Endometrial microvascular endothelial cells (primary cell): Measurements from ENCODE around the gene ZNF280D. TPM values are rescaled to one million over a fixed set of nuclear protein-coding genes. Genes with fewer than 3 reads are reported as not detected.
"Not testable (repeated sequence)": the region's sequence is repeated elsewhere in the genome, so short reads cannot be mapped to it uniquely, and the experiment has no call there.

ENCODE experiments used
- in situ Hi-C: cut with HindIII; loops from 2 replicates; pipeline ENCODE4 v1.10.0; 2017; ENCODE audit warnings: low sequenced_read_pairs, low pct_unique_long_range_greater_than_20kb; ENCODE audit errors: inconsistent ontology term
- total RNA-seq: library from RNA; depleted of rRNA; stranded (reverse); fragments of >200 nt; gene quantifications from one replicate; pipeline ENCODE4 v1.2.3, GENCODE V29; 2015; ENCODE audit errors: inconsistent ontology term

Gene ZNF280D, protein sequence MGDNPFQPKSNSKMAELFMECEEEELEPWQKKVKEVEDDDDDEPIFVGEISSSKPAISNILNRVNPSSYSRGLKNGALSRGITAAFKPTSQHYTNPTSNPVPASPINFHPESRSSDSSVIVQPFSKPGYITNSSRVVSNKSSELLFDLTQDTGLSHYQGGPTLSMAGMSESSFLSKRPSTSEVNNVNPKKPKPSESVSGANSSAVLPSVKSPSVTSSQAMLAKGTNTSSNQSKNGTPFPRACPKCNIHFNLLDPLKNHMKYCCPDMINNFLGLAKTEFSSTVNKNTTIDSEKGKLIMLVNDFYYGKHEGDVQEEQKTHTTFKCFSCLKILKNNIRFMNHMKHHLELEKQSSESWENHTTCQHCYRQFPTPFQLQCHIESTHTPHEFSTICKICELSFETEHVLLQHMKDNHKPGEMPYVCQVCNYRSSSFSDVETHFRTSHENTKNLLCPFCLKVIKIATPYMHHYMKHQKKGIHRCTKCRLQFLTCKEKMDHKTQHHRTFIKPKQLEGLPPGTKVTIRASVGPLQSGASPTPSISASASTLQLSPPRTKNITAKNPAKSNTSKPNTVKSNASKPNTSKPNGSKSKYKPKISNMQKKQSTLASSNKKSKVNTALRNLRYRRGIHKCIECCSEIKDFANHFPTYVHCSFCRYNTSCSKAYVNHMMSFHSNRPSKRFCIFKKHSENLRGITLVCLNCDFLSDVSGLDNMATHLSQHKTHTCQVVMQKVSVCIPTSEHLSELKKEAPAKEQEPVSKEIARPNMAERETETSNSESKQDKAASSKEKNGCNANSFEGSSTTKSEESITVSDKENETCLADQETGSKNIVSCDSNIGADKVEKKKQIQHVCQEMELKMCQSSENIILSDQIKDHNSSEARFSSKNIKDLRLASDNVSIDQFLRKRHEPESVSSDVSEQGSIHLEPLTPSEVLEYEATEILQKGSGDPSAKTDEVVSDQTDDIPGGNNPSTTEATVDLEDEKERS
- total RNA-seq = 11.3 TPM

DNA sequence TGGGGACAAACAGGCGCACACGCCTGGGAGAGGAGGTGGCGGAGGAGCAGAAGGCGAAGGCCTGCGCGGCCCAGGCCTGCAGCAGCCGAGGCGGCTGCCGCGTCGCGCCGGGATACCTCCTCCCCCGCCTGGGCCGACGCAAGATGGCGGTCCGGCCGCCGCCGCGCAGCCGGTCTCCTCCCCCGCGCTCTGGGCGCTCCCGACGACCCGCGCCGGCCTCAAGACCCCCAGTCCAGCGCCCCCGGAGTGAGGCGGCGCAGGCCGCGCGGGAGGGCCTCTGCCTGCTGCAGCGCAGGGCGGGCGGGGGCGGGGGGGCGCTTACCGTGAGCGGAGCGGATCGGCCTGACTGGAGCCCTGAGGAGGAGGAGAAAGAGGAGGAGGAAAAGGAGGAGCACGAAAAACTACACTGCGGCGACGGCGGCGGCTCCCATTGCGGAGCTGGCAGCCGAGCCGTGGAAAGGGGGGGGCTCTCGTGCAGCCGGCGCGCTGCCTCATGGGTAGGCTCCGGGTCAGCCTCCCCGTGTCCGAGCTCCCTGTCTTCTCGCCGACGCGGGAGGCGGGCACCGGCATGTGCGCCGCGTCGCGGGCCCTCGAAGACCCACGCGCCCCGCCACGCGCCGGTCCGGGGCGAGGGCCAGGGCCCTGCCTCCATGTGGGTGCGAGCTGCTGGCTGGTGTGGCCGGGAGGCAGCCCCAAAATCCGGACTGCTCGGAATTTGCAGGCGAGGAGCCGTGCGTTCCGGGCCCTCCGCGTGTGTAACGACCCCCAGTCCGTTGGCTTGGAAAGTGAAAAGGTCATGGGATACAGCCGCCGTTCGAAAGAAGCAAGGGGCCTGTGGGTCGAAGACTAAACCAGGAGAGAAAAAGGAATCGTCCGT is at the start of gene ZNF280D:
TSS of gene ZNF280D (minus strand) at position 374 of the 877 bp plus-strand sequence. CDS start 26,400 bp downstream, outside the sequence.
- in situ Hi-C loops = no loop called here

DNA sequence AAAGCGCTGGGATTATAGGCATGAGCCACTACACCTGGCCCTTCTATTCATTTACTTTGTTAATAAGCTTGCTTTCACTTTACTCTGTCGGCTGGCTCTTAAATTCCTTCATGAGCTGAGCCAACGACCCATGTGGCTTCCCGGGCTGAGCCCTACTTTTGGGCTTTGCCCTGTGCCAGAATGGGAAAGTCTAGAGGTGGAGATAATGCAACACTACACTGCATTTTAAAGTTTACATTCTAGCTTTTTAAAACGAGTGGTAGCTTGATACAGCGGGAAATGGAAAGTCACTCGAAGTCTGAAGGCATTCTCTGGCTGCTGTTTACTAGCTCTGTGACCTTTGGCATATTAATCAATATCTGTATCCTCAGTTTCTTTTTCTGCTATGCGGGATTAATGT is 49.0 kb upstream of the ZNF280D start:
- in situ Hi-C loops = no loop called here

DNA sequence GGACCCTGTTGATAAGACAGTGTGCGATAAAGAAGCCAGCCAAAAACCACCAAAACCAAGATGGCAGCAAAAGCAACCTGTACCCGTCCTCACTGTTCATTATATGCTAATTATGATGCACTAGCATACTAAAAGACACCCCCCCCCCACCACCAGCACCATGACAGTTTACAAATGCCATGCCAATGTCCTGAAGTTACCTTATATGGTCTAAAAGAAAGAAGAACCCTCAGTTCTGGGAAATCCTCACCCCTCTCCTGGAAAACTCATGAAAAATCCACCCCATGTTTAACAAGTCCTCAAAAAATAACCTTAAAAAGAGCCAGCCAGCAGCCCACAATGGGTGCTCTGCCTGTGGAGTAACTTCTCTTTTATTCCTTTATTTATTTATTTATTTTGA is 48.4 kb upstream of the ZNF280D start:
- in situ Hi-C loops = no loop called here

DNA sequence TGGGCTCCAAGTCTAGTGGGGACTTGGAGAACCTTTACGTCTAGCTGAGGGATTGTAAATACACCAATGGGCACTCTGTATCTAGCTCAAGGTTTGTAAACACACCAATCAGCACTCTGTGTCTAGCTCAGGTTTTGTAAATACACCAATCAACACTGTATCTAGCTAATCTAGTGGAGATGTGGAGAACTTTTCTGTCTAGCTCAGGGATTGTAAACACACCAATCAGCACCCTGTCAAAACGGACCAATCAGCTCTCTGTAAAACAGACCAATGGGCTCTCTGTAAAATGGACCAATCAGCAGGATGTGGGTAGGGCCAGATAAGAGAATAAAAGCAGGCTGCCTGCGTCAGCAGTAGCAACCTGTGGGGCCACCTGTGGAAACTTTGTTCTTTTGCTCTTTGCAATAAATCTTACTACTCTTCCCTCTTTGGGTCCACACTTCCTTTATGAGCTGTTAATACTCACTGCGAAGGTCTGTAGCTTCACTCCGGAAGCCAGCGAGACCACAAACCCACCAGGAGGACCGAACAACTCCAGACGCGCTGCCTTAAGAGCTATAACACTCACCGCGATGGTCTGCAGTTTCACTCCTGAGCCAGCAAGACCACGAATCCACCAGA is 46.9 kb upstream of the ZNF280D start:
- in situ Hi-C loops = not testable (repeated sequence)

DNA sequence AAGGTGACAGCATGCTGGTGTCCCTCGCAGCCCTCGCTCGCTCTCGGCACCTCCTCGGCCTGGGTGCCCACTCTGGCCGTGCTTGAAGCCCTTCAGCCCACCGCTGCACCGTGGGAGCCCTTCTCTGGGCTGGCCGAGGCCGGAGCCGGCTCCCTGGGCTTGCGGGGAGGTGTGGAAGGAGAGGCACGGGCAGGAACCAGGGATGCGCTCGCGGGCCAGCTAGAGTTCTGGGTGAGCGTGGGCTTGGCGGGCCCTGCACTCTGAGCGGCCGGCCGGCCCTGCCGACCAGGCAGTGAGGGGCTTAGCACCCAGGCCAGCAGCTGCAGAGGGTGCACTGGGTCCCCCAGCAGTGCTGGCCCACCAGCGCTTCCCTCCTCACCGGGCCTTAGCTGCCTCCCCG is 46.1 kb upstream of the ZNF280D start:
- in situ Hi-C loops = not testable (repeated sequence)

DNA sequence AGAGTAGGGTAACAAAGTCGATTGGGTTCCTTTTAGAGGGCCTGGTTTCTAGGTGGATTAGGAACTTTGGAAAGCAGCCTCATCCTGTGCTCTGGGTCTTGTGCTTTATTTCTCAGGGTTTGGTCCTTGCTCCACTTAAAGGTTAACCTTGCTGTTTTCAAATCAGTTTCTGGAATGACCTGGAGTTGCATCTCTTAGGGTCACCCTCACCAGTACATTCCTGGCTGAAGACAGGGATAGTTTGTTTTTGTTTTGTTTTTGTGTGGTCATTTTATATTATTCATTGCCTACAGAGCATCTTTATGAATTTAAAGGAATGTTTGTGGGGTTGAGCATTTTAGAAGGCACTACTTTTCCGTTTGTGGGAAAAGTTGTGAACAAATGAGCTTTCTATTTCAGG is 45.5 kb upstream of the ZNF280D start:
- in situ Hi-C loops = no loop called here

DNA sequence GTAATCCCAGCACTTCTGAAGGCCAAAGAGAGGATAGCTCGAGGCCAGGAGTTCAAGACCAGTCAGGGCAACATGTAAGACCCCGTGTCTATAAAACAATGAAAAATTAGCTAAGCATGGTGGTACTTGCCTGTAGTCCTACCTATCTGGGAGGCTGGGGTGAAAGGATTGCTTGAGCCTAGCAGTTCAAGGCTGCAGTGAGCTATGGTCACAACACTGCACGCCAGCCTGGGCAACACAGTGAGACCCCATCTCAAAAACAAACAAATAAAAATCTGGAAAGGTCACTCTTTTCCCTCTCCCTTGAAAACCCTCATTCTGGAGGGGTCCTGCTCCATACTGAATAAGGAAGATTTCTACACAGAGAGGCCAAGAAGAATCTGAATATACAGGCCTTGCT is 43.5 kb upstream of the ZNF280D start:
- in situ Hi-C loops = no loop called here

DNA sequence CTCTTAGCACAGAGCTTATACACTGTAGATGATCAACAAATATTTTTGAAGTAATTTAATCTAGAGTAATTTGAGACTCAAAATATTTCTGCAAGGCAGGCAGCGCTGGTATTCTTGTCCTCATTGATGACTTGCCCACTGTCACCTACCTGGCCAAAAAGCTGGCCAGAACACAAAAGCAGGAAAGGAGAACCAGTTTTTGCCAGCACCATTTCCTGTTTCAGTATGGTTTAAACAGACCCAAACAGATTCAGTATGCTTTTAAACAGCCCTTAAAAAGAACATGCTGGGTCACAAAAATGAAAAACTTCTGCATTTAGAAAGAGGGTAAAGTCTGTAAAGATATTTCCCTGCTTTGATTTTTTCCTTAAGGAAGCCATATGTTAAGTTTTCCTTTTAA is 42.3 kb upstream of the ZNF280D start:
- in situ Hi-C loops = no loop called here

DNA sequence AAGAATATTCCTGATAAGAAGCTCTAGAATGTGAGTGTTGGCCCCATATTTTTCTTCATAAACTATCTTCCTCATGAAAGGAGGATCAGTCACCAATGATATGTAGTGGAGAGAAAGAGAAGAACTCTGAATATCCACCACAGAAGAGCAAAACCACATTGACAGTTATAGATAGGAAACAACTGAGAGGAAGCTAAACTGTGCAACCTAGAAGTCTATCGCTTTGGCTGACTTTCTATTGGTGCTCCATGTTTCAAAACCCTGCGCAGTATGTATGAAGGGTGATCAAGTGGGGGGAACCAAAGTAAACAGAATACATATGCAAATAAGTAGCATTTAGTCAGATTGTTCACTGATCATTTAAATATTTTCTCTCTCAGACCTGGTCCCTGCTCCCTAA is 41.0 kb upstream of the ZNF280D start:
- in situ Hi-C loops = no loop called here

DNA sequence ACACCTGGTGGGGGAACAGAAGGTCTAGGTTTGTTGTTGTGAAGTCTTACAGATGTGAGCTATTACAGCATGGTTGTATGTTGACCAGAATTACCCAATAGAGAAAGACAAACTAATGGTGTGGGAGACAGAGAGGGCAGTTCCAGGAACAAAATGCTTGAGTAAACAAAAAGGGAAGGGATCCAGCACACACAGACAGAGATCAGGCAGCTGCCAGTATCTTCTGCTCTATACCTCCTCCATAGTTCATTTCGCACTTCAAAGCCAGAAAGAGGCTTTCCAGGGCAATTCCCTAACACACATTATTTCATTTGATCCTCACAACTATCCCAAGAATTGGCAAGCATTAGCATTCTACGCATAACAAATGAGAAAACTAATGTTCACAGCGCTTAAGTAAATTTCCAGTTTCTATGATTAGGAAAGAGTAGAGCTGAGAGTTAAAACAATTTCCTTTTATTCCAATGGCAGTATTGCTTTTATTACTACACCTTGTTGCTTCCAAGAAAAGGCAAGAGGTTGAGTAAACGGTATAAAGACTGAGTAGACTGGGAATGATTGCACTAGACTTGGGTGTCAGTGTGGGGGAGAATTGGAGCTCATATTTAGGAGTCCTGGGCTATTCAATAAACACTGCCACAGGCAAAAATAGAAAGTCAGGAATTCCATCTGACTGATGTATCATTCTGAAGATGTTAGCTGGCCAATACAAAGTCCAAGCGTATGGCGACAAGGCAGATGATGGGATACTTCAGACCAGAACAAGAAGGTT is 39.7 kb upstream of the ZNF280D start:
- in situ Hi-C loops = no loop called here

DNA sequence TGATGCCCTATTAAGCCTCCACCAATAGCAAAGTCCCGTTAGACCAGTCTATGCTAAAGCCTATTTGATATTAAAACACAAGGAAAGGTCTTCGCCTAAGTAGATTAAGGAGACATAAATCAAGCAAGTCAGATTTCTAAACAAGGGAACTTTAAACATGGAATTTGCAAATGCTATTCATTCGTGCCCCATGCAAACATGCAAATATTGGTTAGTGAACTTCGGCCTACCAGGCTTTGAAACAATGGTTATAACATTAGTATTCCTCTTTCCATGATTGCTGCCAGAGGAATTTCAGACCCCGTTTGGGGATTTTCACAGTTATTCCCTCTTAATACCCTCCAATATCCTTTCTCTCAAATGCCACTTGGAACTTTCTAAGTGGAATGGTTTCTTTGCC is 36.9 kb upstream of the ZNF280D start:
- in situ Hi-C loops = no loop called here

DNA sequence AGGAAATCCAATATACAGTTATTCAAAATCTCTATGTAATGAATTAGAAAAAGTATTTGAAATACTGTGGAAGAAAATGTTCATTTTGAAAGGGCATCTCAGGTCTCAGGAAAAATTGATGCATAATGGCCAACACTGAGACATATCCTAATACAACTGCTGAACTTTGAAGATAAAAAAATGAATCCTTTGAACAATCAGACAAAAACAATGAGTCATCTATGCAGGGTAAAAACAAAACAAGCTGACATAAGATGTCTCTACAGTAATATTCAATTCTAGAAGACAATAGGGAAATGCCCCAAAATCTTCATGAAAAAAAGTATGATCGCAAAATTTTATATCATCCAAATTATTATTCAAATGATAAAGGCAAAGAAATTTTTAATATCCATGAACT is 34.0 kb upstream of the ZNF280D start:
- in situ Hi-C loops = no loop called here

DNA sequence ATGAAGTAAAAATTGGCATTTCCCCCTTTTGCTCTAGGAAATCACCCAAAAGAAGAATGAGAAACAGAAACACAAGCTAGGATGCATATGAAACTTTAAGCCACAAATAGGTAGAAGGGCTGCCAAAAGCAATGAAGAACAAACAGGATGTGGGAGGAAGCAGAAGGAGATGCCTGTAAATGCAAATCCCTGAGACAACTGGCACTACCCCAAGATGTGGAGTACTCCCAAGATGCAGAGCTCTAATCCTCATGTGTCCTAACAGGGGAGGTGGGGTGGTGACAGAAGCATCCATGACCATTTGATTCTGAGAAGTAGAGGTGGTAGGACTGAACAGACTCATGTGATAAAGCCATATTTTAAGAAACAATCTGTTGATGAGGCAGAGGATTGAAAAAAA is 31.9 kb upstream of the ZNF280D start:
- in situ Hi-C loops = no loop called here

DNA sequence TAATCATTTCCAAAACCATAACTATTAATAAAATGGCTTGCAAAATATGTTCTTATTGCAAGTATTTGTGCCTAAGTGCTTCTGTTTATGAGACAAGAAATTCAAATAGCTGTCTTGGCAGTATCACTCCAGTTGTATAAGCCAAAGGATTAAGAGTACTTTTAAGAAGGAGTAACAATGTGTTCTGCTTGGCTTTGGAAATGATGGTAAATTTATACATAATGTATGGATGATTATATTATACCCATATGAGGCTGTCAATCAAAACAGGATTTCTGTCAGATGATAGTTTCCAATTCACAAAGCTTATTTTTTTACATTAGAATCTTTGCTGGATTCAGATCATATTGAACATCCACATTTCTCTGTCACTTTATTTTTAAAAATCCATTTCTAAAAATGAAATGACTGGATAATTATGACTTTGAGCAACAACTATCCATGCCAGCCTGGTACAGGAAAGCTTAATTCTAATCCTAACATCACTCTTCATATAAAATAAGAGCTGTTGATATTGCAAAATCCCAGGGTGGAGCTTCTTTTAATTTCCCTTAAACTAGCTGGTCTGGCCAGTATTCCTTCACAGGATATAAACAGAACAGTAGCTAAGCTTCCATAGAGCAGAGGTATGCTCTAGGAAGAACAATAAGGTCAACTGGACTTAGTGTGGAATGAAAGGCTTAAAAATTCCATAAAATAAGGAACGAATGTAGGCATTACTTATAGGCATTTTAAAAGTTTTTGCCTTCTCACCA is 30.0 kb upstream of the ZNF280D start:
- in situ Hi-C loops = no loop called here

DNA sequence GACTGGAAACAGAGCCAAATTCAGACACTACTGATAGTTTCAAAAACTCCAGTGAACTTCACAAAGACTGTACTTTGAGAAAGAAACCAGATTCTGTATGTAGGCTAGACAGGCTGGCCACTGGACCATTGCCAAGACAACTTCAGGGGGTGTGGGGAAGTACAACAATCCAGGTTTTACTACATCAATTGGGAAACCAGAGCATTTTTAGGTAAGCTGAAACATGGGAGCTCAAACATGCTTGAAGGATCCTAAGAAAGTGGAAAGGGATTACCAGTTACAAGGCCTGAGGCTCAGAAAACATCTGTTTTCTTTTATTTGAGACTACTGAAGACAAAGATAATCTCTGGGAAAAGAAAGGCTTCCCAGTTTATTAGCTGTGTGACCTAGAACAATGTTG is 26.9 kb upstream of the ZNF280D start:
- in situ Hi-C loops = no loop called here

DNA sequence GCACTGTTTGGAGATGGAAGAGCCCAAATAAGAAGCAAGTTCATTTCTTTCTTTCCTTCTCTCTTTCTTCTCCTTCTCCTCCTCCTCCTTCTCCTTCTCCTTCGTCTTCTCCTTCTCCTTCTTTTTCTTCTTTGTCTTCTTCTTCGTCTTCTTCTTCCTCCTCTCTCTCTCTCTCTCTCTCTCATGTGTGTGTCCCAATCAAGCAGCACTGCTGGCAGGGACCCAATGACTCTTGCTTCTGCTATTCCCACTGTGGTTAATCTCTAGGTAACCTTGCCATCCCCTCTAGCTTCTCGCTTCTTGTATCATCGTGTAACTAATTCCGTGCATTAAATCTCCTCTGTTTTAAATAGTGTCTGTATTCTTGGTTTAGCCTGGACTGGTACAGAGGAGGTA is 26.1 kb upstream of the ZNF280D start:
- in situ Hi-C loops = no loop called here

DNA sequence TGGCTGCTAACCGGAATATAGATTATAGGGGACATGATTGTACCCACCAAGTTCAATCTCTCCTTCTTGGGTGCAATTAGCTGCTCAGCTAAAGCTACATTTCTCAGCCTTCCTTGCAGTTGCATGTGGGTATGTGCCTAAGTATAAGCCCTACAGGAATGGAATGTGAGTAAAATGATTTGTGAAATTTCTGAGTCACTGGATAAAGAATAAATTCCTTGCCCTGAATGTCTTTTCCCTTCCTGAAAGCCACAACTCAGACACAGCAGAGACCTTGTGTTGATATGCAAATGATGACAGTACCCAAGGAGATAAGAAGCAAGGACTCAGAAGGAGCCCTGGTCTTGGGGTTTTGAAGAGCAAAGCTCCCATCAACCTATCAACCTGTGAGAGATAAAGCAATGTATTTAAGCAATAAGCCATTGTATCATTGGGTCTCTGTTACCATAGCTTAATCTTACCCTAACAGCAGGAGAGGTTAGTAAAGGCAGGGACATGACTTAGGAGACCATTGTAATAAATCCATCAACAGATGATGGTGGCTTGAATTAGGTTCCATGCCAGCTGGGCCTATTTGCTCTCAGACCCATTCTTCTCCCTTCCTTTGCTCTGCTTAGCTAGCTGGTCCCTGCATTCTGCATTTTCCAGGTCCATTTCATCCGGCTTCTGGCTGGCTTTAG is 25.6 kb upstream of the ZNF280D start:
- in situ Hi-C loops = no loop called here
